ENCODE measurements around the gene DOCK10.

The DOCK10 gene

GRCh38 chr2:224999754-225000153 is 42.5 kb downstream of the DOCK10 start:
- H3K79me2 ChIP-seq (ENCODE audit: control insufficient read depth, insufficient read depth, low read length, unreplicated experiment) = peaks cover 66% of the 10 kb centered on the region
- no peak overlapping the region for H3K4me3 ChIP-seq (ENCODE audit: low read depth, low read length)
- peaks cover 1% of the 10 kb centered on the region; the same call in 1 of the 2 replicates for H3K36me3 ChIP-seq (ENCODE audit: insufficient read depth, low read length)
- H2AFZ ChIP-seq (ENCODE audit: low read length, unreplicated experiment) = no peak overlapping the region
- H3K27ac ChIP-seq (ENCODE audit: low read depth, low read length) = no peak overlapping the region
- no peaks in the 10 kb centered on the region for H3K27me3 ChIP-seq (ENCODE audit: insufficient read depth, low read length)
- H3K4me1 ChIP-seq (ENCODE audit: control insufficient read depth, insufficient read depth, low read length, unreplicated experiment) = peaks cover 7% of the 10 kb centered on the region

DNA sequence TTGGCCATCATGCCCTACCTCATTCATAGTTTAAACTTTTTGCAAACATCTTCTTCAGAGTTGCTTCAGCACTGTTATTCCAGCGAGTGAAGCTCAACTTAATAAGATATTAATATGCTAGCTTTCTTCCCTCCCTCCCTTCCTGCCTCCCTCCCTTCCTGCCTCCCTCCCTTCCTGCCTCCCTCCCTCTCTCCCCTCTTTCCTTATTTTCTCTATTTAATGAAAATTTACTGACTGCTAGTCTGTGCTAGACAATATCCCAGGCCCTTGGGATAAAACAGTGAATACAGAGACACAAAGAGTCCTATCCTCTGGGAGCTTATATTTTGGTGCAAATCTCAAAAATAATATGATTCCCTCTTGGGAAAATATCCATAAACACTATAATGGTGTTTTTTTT is 42.9 kb downstream of the DOCK10 start:
- Histone ChIP-seq H3K27ac (ENCODE audit: low read depth, low read length) (no peak overlapping the region), H3K4me1 (ENCODE audit: control insufficient read depth, insufficient read depth, low read length, unreplicated experiment) (peaks cover 3% of the 10 kb centered on the region), H3K4me3 (ENCODE audit: low read depth, low read length) (no peak overlapping the region), H3K36me3 (ENCODE audit: insufficient read depth, low read length) (peaks cover 6% of the 10 kb centered on the region; the same call in 1 of the 2 replicates), H3K27me3 (ENCODE audit: insufficient read depth, low read length) (no peaks in the 10 kb centered on the region), H3K79me2 (ENCODE audit: control insufficient read depth, insufficient read depth, low read length, unreplicated experiment) (peaks cover 62% of the 10 kb centered on the region), H2AFZ (ENCODE audit: low read length, unreplicated experiment) (no peak overlapping the region)

DNA sequence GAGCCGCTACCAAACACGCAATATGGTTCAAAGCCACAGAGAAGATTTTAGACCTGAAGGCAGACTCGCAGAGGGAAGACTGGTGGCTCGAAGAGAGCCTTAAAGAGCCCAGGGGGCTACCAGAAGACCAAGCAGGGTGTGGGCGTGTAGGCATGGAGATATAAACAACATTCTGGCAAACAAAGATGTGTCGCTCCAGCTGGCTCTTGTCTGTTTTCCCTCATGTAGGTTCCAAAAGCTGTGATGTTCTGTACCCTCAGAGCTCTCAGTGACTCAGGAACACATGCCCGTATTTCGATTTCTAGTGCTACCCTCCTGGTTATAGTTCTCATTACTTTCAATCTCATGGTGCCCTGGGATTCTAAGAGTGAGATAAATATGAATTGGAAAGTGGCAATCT is 44.5 kb downstream of the DOCK10 start:
- Histone ChIP-seq H3K27me3 (ENCODE audit: insufficient read depth, low read length) (no peaks in the 10 kb centered on the region), H3K27ac (ENCODE audit: low read depth, low read length) (no peak overlapping the region), H3K4me3 (ENCODE audit: low read depth, low read length) (no peak overlapping the region), H3K36me3 (ENCODE audit: insufficient read depth, low read length) (peaks cover 10% of the 10 kb centered on the region; the same call in 1 of the 2 replicates), H3K79me2 (ENCODE audit: control insufficient read depth, insufficient read depth, low read length, unreplicated experiment) (peaks cover 52% of the 10 kb centered on the region), H3K4me1 (ENCODE audit: control insufficient read depth, insufficient read depth, low read length, unreplicated experiment) (no peaks in the 10 kb centered on the region), H2AFZ (ENCODE audit: low read length, unreplicated experiment) (no peak overlapping the region)

GRCh38 chr2:224995419-224995818 is 46.8 kb downstream of the DOCK10 start:
- no peak overlapping the region for H3K27ac ChIP-seq (ENCODE audit: low read depth, low read length)

DNA sequence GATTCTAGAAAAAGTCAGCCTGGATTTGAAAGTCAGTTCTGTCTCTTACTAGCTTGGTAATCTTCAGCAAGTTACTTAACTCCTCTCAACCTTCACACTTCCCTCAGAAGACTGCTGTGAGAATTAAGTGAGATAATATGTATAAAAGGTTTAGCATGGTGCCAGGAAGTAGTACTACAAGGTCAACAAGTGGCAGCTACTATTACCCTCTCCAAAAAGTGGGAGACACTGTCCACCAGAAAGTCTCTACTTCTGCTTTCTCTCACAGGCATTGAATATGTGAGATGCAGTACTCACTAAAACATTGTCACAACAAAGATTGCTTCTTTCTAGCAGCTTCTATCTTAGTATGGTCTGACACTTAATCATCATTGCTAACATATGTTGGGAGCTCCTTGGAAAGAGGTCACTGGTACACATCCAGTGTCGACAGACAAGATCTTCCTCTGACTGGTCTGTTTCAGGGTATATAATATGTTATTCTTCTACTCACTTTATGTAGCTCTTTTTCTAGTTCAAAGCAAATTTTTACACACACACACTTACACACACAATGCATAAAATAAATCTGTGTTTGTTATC is 47.9 kb downstream of the DOCK10 start:
- Histone ChIP-seq H3K4me1 (ENCODE audit: control insufficient read depth, insufficient read depth, low read length, unreplicated experiment) (no peaks in the 10 kb centered on the region), H3K79me2 (ENCODE audit: control insufficient read depth, insufficient read depth, low read length, unreplicated experiment) (peaks cover 33% of the 10 kb centered on the region), H3K4me3 (ENCODE audit: low read depth, low read length) (no peak overlapping the region), H2AFZ (ENCODE audit: low read length, unreplicated experiment) (no peak overlapping the region), H3K36me3 (ENCODE audit: insufficient read depth, low read length) (peaks cover 10% of the 10 kb centered on the region; the same call in 1 of the 2 replicates), H3K27me3 (ENCODE audit: insufficient read depth, low read length) (no peaks in the 10 kb centered on the region), H3K27ac (ENCODE audit: low read depth, low read length) (no peak overlapping the region)

More at GRCh38 chr2:224995419-224995818, 46.8 kb downstream of the DOCK10 start:
- no peak overlapping the region for H2AFZ ChIP-seq (ENCODE audit: low read length, unreplicated experiment)
- no peaks in the 10 kb centered on the region for H3K4me1 ChIP-seq (ENCODE audit: control insufficient read depth, insufficient read depth, low read length, unreplicated experiment)
- no peak overlapping the region for H3K4me3 ChIP-seq (ENCODE audit: low read depth, low read length)
- peaks cover 43% of the 10 kb centered on the region for H3K79me2 ChIP-seq (ENCODE audit: control insufficient read depth, insufficient read depth, low read length, unreplicated experiment)
- H3K27me3 ChIP-seq (ENCODE audit: insufficient read depth, low read length) = no peaks in the 10 kb centered on the region
- H3K36me3 ChIP-seq (ENCODE audit: insufficient read depth, low read length) = peaks cover 10% of the 10 kb centered on the region; the same call in 1 of the 2 replicates

- Histone ChIP-seq H3K36me3 (ENCODE audit: insufficient read depth, low read length) (peaks cover 10% of the 10 kb centered on the region; the same call in 1 of the 2 replicates), H3K79me2 (ENCODE audit: control insufficient read depth, insufficient read depth, low read length, unreplicated experiment) (peaks cover 27% of the 10 kb centered on the region), H2AFZ (ENCODE audit: low read length, unreplicated experiment) (no peak overlapping the region), H3K27ac (ENCODE audit: low read depth, low read length) (no peak overlapping the region), H3K4me1 (ENCODE audit: control insufficient read depth, insufficient read depth, low read length, unreplicated experiment) (no peaks in the 10 kb centered on the region), H3K4me3 (ENCODE audit: low read depth, low read length) (no peak overlapping the region), H3K27me3 (ENCODE audit: insufficient read depth, low read length) (no peaks in the 10 kb centered on the region)
These were observed 51.6 kb downstream of the DOCK10 start for GRCh38 chr2:224990710-224991109.

DNA sequence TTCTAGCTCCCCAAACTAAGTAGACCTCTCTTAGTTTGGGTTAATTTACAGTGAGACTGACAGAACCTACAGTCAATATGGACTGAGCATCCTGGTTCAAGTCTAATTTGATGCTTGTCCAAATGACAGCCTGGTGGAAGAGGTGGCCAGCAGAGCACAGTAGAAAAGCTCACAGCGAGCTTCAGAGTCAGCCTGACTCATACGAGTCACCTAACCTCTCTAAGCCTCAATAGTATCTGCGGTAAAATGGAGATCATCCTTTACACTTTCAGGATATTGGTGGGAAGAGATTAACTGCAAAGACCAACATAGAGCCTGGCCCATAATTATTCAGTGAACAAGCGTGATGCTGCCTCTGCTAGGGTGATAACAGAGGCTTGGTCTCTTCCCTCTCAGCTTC is 54.5 kb downstream of the DOCK10 start:
- Histone ChIP-seq H3K4me1 (ENCODE audit: control insufficient read depth, insufficient read depth, low read length, unreplicated experiment) (peaks cover 17% of the 10 kb centered on the region), H2AFZ (ENCODE audit: low read length, unreplicated experiment) (no peak overlapping the region), H3K27me3 (ENCODE audit: insufficient read depth, low read length) (no peaks in the 10 kb centered on the region), H3K36me3 (ENCODE audit: insufficient read depth, low read length) (no peaks in the 10 kb centered on the region), H3K4me3 (ENCODE audit: low read depth, low read length) (no peak overlapping the region), H3K79me2 (ENCODE audit: control insufficient read depth, insufficient read depth, low read length, unreplicated experiment) (peaks cover 25% of the 10 kb centered on the region), H3K27ac (ENCODE audit: low read depth, low read length) (no peak overlapping the region)

DNA sequence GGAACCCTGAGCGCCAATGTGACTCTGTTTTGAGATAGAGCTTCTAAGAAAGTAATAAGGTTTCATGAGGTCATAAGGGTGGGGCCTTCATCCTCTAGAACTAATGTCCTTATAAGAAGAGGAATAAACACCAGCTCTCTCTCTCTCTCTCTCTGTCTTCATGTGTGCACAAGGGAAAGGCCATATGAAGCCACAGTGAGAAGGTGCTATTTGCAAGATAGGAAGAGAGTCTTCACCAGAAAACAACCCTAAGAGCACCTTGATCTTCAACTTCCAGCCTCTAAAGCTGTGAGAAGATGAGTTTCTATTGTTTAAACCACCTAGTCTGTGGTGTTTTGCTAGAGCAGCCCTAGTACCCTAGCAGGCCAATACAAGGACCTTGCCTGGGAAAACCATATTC is 55.8 kb downstream of the DOCK10 start:
- no peak overlapping the region for H2AFZ ChIP-seq (ENCODE audit: low read length, unreplicated experiment)
- H3K4me3 ChIP-seq (ENCODE audit: low read depth, low read length) = no peak overlapping the region
- no peaks in the 10 kb centered on the region for H3K36me3 ChIP-seq (ENCODE audit: insufficient read depth, low read length)
- H3K27me3 ChIP-seq (ENCODE audit: insufficient read depth, low read length) = no peaks in the 10 kb centered on the region
- peaks cover 25% of the 10 kb centered on the region for H3K79me2 ChIP-seq (ENCODE audit: control insufficient read depth, insufficient read depth, low read length, unreplicated experiment)
- peaks cover 24% of the 10 kb centered on the region for H3K4me1 ChIP-seq (ENCODE audit: control insufficient read depth, insufficient read depth, low read length, unreplicated experiment)
- H3K27ac ChIP-seq (ENCODE audit: low read depth, low read length) = no peak overlapping the region

DNA sequence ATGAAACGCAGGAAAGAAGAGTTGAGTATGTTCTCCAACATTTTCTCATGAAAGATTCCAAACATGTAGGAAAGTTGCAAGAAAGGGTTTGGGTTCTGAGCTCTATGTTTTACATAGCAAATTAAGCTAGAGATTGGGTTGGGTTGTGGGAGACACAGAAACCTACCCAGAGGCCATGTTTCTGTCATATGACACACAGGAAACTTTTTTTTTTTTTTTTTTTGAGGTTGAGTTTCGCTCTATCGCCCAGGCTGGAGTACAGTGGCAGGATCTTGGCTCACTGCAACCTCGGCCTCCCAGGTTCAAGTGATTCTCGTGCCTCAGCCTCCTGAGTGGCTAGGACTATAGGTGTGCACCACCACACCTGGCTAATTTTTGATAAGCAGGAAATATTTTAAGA is 57.6 kb downstream of the DOCK10 start:
- H3K36me3 ChIP-seq (ENCODE audit: insufficient read depth, low read length) = no peaks in the 10 kb centered on the region; the same call in 1 of the 2 replicates
- H2AFZ ChIP-seq (ENCODE audit: low read length, unreplicated experiment) = peak overlapping the region; percentile 63
- peaks cover 39% of the 10 kb centered on the region for H3K79me2 ChIP-seq (ENCODE audit: control insufficient read depth, insufficient read depth, low read length, unreplicated experiment)
- peak overlapping the region; percentile 64 for H3K4me3 ChIP-seq (ENCODE audit: low read depth, low read length)
- H3K4me1 ChIP-seq (ENCODE audit: control insufficient read depth, insufficient read depth, low read length, unreplicated experiment) = peaks cover 24% of the 10 kb centered on the region
- peak overlapping the region; percentile 60 for H3K27ac ChIP-seq (ENCODE audit: low read depth, low read length)
- H3K27me3 ChIP-seq (ENCODE audit: insufficient read depth, low read length) = no peaks in the 10 kb centered on the region

- Histone ChIP-seq H3K27me3 (ENCODE audit: insufficient read depth, low read length) (no peaks in the 10 kb centered on the region), H2AFZ (ENCODE audit: low read length, unreplicated experiment) (peak overlapping the region; percentile 63), H3K79me2 (ENCODE audit: control insufficient read depth, insufficient read depth, low read length, unreplicated experiment) (peaks cover 46% of the 10 kb centered on the region)
These were observed 58.3 kb downstream of the DOCK10 start for GRCh38 chr2:224983712-224984554.

More at GRCh38 chr2:224983712-224984554, 58.3 kb downstream of the DOCK10 start:
- H3K27ac ChIP-seq (ENCODE audit: low read depth, low read length) = peak overlapping the region; percentile 60
- H3K36me3 ChIP-seq (ENCODE audit: insufficient read depth, low read length) = no peaks in the 10 kb centered on the region; the same call in 1 of the 2 replicates
- H3K4me3 ChIP-seq (ENCODE audit: low read depth, low read length) = peak overlapping the region; percentile 64
- H3K4me1 ChIP-seq (ENCODE audit: control insufficient read depth, insufficient read depth, low read length, unreplicated experiment) = peaks cover 24% of the 10 kb centered on the region
